Measurements from ENCODE around the gene LIPF. TPM values are rescaled to one million over a fixed set of nuclear protein-coding genes. Genes with fewer than 3 reads are reported as not detected.
"Not testable (repeated sequence)": the region's sequence is repeated elsewhere in the genome, so short reads cannot be mapped to it uniquely, and the experiment has no call there.

The LIPF gene
- total RNA-seq, 1 donor from 2014 or later, result not detected

DNA sequence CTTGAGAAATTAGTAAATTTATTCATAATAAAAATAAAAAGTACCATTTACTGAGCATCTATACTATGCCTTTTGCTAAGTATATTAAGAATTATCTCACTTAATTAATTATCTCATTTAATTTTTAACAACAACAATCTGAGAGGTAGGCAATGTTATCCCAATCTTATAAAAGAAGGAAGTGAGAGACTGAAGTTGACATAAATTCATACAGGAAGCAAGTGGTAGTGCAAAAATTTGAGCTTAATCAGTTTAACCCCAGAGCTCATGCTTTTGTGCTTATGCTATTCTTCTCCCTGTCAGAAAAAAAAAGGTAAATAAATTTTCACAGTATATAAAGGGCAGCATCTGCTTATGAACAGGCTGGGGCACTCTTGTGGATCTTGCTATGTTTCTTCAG, 2.7 kb upstream of the LIPF start:
- DNase-seq (ENCODE audit: low read depth), result no peak
- no peaks in the 10 kb centered on the region for H3K27me3 ChIP-seq (ENCODE audit: control insufficient read depth, insufficient read depth, low read length)
- TF ChIP-seq, protein P1, sequence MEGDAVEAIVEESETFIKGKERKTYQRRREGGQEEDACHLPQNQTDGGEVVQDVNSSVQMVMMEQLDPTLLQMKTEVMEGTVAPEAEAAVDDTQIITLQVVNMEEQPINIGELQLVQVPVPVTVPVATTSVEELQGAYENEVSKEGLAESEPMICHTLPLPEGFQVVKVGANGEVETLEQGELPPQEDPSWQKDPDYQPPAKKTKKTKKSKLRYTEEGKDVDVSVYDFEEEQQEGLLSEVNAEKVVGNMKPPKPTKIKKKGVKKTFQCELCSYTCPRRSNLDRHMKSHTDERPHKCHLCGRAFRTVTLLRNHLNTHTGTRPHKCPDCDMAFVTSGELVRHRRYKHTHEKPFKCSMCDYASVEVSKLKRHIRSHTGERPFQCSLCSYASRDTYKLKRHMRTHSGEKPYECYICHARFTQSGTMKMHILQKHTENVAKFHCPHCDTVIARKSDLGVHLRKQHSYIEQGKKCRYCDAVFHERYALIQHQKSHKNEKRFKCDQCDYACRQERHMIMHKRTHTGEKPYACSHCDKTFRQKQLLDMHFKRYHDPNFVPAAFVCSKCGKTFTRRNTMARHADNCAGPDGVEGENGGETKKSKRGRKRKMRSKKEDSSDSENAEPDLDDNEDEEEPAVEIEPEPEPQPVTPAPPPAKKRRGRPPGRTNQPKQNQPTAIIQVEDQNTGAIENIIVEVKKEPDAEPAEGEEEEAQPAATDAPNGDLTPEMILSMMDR (IDR thresholded peaks at IDR 0.05; ENCODE audit: insufficient read depth, low read length, poor library complexity, severe bottlenecking), result no peak
- H3K4me3 ChIP-seq (ENCODE audit: low read depth, low read length), result no peak overlapping the region
- no peaks in the 10 kb centered on the region for H3K36me3 ChIP-seq (ENCODE audit: control insufficient read depth, insufficient read depth, low read length)

DNA sequence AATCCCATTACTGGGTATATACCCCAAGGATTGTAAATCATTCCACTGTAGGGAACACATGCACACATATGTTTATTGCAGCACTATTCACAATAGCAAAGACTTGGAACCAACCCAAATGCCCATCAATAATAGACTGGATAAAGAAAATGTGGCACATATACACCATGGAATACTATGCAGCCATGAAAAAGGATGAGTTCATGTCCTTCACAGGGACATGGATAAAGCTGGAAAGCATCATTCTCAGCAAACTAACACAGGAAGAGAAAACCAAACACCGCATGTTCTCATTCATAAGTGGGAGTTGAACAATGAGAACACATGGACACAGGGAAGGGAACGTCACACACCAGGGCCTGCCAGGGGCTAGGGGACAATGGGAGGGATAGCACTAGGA, 1.1 kb upstream of the LIPF start:
- H3K27me3 ChIP-seq (ENCODE audit: control insufficient read depth, insufficient read depth, low read length); H3K36me3 ChIP-seq (ENCODE audit: control insufficient read depth, insufficient read depth, low read length); DNase-seq (ENCODE audit: low read depth); H3K4me3 ChIP-seq (ENCODE audit: low read depth, low read length): not testable (repeated sequence)

DNA sequence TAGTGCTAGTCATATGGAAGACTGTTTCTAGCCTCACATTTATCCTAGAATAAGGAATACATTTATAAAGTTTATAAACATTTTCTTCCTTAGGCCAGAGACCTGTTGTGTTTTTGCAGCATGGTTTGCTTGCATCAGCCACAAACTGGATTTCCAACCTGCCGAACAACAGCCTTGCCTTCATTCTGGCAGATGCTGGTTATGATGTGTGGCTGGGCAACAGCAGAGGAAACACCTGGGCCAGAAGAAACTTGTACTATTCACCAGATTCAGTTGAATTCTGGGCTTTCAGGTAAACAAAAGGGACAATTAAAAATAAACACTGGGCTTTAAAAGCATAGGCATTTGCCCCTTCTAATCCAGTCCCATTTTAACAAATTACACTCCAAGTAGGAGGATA, 4.2 kb downstream of the LIPF start:
- no peak for DNase-seq (ENCODE audit: low read depth)
- no peaks in the 10 kb centered on the region for H3K27me3 ChIP-seq (ENCODE audit: control insufficient read depth, insufficient read depth, low read length)
- TF ChIP-seq, protein P1 (IDR thresholded peaks at IDR 0.05; ENCODE audit: insufficient read depth, low read length, poor library complexity, severe bottlenecking), result no peak
- H3K4me3 ChIP-seq (ENCODE audit: low read depth, low read length), result no peak overlapping the region
- no peaks in the 10 kb centered on the region for H3K36me3 ChIP-seq (ENCODE audit: control insufficient read depth, insufficient read depth, low read length)

DNA sequence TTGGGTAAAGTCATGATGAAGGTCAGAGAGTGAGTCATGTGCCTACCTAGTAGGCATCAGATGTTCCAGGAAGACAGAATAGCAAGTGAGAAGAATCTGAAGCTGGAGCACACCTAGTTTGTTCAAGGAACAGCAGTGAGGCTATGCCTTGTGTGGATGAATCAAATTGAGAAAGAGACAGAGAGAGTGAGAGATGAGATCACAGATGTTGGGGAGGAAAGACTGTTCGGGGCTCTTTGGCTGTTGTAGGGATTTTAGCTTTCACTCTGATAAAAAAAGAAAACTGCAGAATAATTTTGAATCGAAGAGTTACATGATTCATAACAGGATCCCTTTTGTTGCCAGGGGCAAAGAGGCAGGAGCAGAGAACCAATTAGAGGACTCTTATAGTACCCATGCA, 6.3 kb downstream of the LIPF start:
- H3K27me3 ChIP-seq (ENCODE audit: control insufficient read depth, insufficient read depth, low read length), result no peaks in the 10 kb centered on the region
- TF ChIP-seq, protein P1 (IDR thresholded peaks at IDR 0.05; ENCODE audit: insufficient read depth, low read length, poor library complexity, severe bottlenecking), result no peak
- DNase-seq (ENCODE audit: low read depth), result no peak
- H3K36me3 ChIP-seq (ENCODE audit: control insufficient read depth, insufficient read depth, low read length), result no peaks in the 10 kb centered on the region
- H3K4me3 ChIP-seq (ENCODE audit: low read depth, low read length), result no peak overlapping the region

DNA sequence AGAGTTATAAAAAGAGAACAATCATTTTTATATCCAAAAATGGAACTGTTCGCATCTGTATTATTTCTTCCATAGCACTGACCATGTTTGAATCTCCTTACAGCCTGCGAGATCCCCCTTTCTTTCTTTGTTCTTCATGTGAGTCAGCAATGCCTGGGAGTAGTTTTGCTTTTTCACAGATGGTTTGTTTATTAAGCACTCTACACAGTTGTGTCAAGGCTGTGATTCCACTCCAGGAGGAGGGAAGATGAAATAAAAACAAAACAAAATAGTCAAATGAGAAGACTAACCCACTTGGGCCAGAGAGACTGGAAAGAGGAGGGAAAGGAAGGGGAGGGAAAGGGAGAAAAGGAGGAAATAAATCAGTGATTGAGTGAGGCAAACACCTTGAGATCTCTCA, 7.8 kb downstream of the LIPF start:
- H3K4me3 ChIP-seq (ENCODE audit: low read depth, low read length), result no peak overlapping the region
- H3K36me3 ChIP-seq (ENCODE audit: control insufficient read depth, insufficient read depth, low read length), result no peaks in the 10 kb centered on the region
- H3K27me3 ChIP-seq (ENCODE audit: control insufficient read depth, insufficient read depth, low read length), result no peaks in the 10 kb centered on the region
- TF ChIP-seq, protein P1 (IDR thresholded peaks at IDR 0.05; ENCODE audit: insufficient read depth, low read length, poor library complexity, severe bottlenecking), result no peak
- peak; percentile 56 for DNase-seq (ENCODE audit: low read depth)

DNA sequence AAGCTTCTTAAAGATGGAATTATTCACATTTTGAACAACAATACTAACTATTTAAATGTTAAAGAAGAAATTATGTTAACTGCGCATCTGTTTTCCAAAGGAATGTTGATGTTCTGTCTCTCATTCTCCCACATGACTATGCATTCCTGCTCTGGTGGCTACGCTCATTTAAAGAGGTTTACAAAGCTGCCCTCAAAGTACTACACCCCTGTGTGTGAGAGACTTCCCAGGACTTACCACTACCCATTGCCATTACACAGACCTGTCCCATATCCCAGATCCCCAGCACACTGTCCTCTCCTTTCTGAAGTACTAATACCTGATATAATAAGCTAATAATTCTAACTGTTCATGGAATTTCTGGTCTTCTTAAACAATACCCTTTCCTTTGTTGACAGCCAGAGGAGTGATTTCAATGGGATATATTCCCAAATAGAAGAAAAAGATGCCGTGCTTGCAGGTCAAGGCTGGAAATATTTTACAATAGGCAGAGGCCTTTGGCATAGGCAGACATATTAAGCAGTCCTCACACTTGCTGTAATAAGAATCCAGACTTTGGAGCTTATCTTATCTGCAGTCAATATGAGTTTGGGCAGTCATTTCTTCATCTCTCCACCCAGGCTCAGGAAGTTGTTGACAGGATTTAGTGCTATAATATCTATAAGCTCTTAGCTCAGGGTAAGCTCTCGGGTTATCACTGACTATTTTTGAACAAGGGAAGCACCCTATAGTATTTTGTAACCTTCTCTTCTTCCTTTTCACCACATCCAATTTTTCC, 12.2 kb downstream of the LIPF start:
- TF ChIP-seq, protein P1 (IDR thresholded peaks at IDR 0.05; ENCODE audit: insufficient read depth, low read length, poor library complexity, severe bottlenecking), result no peak
- no peak for DNase-seq (ENCODE audit: low read depth)
- Histone ChIP-seq H3K36me3 (ENCODE audit: control insufficient read depth, insufficient read depth, low read length) (no peaks in the 10 kb centered on the region), H3K4me3 (ENCODE audit: low read depth, low read length) (no peak overlapping the region), H3K27me3 (ENCODE audit: control insufficient read depth, insufficient read depth, low read length) (no peaks in the 10 kb centered on the region)
